ENCODE results near the gene METRNL.
"Not testable (repeated sequence)": the region's sequence is repeated elsewhere in the genome, so short reads cannot be mapped to it uniquely, and the experiment has no call there.

METRNL gene

DNA sequence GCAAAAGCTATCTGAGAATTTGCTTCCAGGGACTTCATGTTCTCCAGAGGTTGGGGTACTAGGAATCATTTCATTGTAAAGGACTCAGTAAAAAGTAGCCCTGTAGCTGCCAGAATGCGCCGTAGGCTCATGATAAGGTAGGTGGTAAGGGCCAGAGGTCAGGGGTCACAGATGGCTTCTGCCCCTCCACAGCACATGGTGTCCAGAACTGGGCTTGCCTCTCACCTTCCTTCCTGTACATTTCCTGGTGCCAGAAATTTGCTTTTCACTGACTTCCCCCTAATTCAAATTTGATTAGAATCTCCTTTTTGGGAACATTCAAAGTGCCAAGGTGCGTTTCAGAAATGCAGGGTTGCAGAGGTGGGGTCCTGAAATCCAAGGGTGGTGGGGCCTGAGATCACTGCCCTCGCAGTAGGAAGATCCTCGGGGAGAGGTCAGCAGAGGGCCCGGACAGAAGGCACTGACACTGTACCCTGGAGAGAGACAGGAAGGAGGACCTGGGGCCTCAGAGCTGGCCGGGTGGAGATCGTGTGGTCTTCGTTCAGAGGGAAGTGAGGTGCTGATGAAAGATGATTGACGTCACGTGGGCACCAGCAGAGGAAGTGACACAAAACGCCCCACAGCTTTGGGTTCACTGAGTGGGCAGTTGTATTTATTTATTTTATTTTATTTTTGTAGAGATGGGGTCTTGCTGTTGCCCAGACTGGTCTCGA is 25.5 kb upstream of the METRNL start:
- Histone ChIP-seq H2AFZ (ENCODE audit: low read depth, low read length) (no peak overlapping the region), H3K36me3 (ENCODE audit: insufficient read depth, low read length) (no peaks in the 10 kb centered on the region), H3K27ac (ENCODE audit: low read length) (no peak overlapping the region), H3K9ac (ENCODE audit: low read depth, low read length) (no peak overlapping the region), H3K4me2 (ENCODE audit: insufficient read depth, low read length) (no peak overlapping the region), H3K4me1 (ENCODE audit: insufficient read depth, low read length) (peaks cover 30% of the 10 kb centered on the region), H3K27me3 (ENCODE audit: insufficient read depth, low read length, poor library complexity) (no peaks in the 10 kb centered on the region), H3K9me3 (ENCODE audit: insufficient read depth, low read length, severe bottlenecking) (no peaks in the 10 kb centered on the region), H4K20me1 (ENCODE audit: insufficient read depth, low read length) (no peaks in the 10 kb centered on the region), H3K4me3 (ENCODE audit: low read depth in 1 of 2, low read length in 2 of 2) (no peak overlapping the region), H3K79me2 (ENCODE audit: insufficient read depth, low read length) (peaks cover 9% of the 10 kb centered on the region)
- TF ChIP-seq, protein P1, sequence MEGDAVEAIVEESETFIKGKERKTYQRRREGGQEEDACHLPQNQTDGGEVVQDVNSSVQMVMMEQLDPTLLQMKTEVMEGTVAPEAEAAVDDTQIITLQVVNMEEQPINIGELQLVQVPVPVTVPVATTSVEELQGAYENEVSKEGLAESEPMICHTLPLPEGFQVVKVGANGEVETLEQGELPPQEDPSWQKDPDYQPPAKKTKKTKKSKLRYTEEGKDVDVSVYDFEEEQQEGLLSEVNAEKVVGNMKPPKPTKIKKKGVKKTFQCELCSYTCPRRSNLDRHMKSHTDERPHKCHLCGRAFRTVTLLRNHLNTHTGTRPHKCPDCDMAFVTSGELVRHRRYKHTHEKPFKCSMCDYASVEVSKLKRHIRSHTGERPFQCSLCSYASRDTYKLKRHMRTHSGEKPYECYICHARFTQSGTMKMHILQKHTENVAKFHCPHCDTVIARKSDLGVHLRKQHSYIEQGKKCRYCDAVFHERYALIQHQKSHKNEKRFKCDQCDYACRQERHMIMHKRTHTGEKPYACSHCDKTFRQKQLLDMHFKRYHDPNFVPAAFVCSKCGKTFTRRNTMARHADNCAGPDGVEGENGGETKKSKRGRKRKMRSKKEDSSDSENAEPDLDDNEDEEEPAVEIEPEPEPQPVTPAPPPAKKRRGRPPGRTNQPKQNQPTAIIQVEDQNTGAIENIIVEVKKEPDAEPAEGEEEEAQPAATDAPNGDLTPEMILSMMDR (IDR thresholded peaks at IDR 0.05; ENCODE audit: borderline replicate concordance, extremely low read depth, low read length, poor library complexity, severe bottlenecking): no peak
- no peak for TF ChIP-seq EZH2 (IDR thresholded peaks at IDR 0.05; ENCODE audit: borderline replicate concordance, low read depth, low read length, severe bottlenecking)
- DNase-seq (no peak), ATAC-seq (ENCODE audit: insufficient read depth, low read depth) (no peak)

DNA sequence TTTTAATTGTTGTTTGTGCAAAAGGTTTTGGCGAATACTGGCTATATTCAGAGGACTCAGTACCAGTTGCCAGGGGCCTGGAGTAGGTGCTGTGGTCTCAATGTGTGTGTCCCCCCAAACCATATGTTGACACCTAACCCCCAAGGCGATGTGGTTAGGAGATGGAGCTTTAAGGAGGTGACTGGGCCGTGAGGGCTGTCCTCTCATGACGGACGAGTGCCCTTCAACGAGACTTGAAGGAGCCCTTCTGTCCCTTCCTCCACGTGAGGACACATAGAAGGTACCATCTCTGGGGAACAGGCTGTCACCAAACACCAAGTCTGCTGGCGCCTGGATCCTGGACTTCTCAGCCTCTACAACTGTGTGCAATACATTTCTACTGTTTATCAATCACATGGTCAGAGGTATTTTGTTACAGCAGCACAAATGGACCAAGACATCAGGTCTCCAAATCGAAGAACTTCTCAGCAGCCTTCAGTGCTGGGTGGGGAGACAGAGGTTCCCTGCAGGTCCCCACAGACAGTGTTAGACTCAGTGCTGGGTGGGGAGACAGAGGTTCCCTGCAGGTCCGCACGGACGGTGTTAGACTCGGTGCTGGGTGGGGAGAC is 24.8 kb upstream of the METRNL start:
- no peak overlapping the region for H2AFZ ChIP-seq (ENCODE audit: low read depth, low read length)
- ATAC-seq (ENCODE audit: insufficient read depth, low read depth) (no peak), DNase-seq (no peak)
- H4K20me1 ChIP-seq (ENCODE audit: insufficient read depth, low read length): no peaks in the 10 kb centered on the region
- H3K9me3 ChIP-seq (ENCODE audit: insufficient read depth, low read length, severe bottlenecking): no peaks in the 10 kb centered on the region
- no peak overlapping the region for H3K27ac ChIP-seq (ENCODE audit: low read length)
- peaks cover 9% of the 10 kb centered on the region for H3K79me2 ChIP-seq (ENCODE audit: insufficient read depth, low read length)
- H3K4me2 ChIP-seq (ENCODE audit: insufficient read depth, low read length): no peak overlapping the region
- no peak overlapping the region for H3K4me3 ChIP-seq (ENCODE audit: low read depth in 1 of 2, low read length in 2 of 2)
- H3K36me3 ChIP-seq (ENCODE audit: insufficient read depth, low read length): no peaks in the 10 kb centered on the region
- H3K4me1 ChIP-seq (ENCODE audit: insufficient read depth, low read length): peaks cover 24% of the 10 kb centered on the region
- no peak for TF ChIP-seq EZH2 (IDR thresholded peaks at IDR 0.05; ENCODE audit: borderline replicate concordance, low read depth, low read length, severe bottlenecking)
- TF ChIP-seq, protein P1 (IDR thresholded peaks at IDR 0.05; ENCODE audit: borderline replicate concordance, extremely low read depth, low read length, poor library complexity, severe bottlenecking): no peak
- H3K9ac ChIP-seq (ENCODE audit: low read depth, low read length): no peak overlapping the region
- no peaks in the 10 kb centered on the region for H3K27me3 ChIP-seq (ENCODE audit: insufficient read depth, low read length, poor library complexity)

DNA sequence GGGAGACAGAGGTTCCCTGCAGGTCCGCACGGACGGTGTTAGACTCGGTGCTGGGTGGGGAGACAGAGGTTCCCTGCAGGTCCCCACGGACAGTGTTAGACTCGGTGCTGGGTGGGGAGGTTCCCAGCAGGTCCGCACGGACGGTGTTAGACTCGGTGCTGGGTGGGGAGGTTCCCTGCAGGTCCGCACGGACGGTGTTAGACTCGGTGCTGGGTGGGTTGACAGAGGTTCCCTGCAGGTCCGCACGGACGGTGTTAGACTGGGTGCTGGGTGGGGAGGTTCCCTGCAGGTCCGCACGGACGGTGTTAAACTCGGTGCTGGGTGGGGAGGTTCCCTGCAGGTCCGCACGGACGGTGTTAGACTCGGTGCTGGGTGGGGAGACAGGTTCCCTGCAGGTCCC is 24.2 kb upstream of the METRNL start:
- not testable (repeated sequence) for DNase-seq; H3K4me3 ChIP-seq (ENCODE audit: low read depth in 1 of 2, low read length in 2 of 2); H3K27me3 ChIP-seq (ENCODE audit: insufficient read depth, low read length, poor library complexity); H3K4me2 ChIP-seq (ENCODE audit: insufficient read depth, low read length); H4K20me1 ChIP-seq (ENCODE audit: insufficient read depth, low read length); H3K27ac ChIP-seq (ENCODE audit: low read length); H3K36me3 ChIP-seq (ENCODE audit: insufficient read depth, low read length); ATAC-seq (ENCODE audit: insufficient read depth, low read depth); H3K79me2 ChIP-seq (ENCODE audit: insufficient read depth, low read length); H2AFZ ChIP-seq (ENCODE audit: low read depth, low read length); H3K9ac ChIP-seq (ENCODE audit: low read depth, low read length); H3K9me3 ChIP-seq (ENCODE audit: insufficient read depth, low read length, severe bottlenecking)
- H3K4me1 ChIP-seq (ENCODE audit: insufficient read depth, low read length): peaks cover 19% of the 10 kb centered on the region

DNA sequence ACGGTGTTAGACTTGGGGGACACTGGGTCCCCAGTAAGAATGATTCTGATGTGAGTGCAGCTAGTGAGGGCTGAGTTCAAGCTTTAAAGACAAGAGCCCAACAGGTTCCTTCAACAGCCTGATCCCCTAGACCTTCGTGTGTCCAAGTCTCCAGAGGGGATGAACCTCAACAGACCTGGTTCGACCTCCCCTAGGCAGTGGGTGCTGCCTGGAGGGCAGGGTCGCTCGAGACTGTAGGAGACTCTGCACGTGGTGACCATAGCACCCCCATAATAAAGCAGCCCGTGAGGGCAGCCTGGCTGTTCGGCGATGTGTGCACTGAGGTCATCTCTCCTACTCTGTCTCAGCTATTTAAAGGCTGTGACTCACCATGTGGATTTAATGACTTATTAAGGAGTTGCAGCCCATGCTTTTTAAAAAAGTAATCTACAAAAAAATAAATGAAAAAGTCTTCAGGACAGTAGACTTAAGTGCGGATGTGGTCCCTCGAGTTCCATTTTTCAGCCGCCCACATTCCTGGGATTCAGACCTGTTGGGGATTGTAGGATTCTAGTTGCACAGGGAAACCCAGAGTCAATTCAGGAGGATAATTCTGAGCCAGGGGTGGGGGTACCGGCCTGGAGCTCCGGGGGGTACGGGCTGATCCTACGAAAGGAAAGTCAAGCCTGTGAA is 23.4 kb upstream of the METRNL start:
- Histone ChIP-seq H3K27ac (ENCODE audit: low read length) (no peak overlapping the region), H3K4me1 (ENCODE audit: insufficient read depth, low read length) (peaks cover 10% of the 10 kb centered on the region), H3K79me2 (ENCODE audit: insufficient read depth, low read length) (peaks cover 3% of the 10 kb centered on the region; the same call in 1 of the 2 replicates), H3K4me3 (ENCODE audit: low read depth in 1 of 2, low read length in 2 of 2) (no peak overlapping the region), H2AFZ (ENCODE audit: low read depth, low read length) (no peak overlapping the region), H4K20me1 (ENCODE audit: insufficient read depth, low read length) (no peaks in the 10 kb centered on the region), H3K9me3 (ENCODE audit: insufficient read depth, low read length, severe bottlenecking) (no peaks in the 10 kb centered on the region), H3K27me3 (ENCODE audit: insufficient read depth, low read length, poor library complexity) (no peaks in the 10 kb centered on the region), H3K4me2 (ENCODE audit: insufficient read depth, low read length) (no peak overlapping the region), H3K9ac (ENCODE audit: low read depth, low read length) (no peak overlapping the region), H3K36me3 (ENCODE audit: insufficient read depth, low read length) (no peaks in the 10 kb centered on the region)
- no peak for ATAC-seq (ENCODE audit: insufficient read depth, low read depth)
- no peak for DNase-seq
- no peak for TF ChIP-seq EZH2 (IDR thresholded peaks at IDR 0.05; ENCODE audit: borderline replicate concordance, low read depth, low read length, severe bottlenecking)
- TF ChIP-seq, protein P1 (IDR thresholded peaks at IDR 0.05; ENCODE audit: borderline replicate concordance, extremely low read depth, low read length, poor library complexity, severe bottlenecking): no peak

Measured in DND-41 (cell line).